Body of pancreas (tissue), 4 donors: ENCODE results near the gene VTCN1.

ENCODE experiments used
- POLR2A ChIP-seq, 3 donors: fragments of 450-650 bp; IDR thresholded peaks; one replicate each; pipeline ENCODE4 v1.6.1; 2016; ENCODE audit warnings: antibody characterized with exemption in 3 of 3, mild to moderate bottlenecking in 2 of 3
- TF ChIP-seq, protein P1 (sequence below), 7 experiments: fragments of 450-650 bp in 4 of 7; fragments of 200-600 bp in 3 of 7; sonication (generic) in 3 of 7; IDR thresholded peaks; one replicate each; pipeline ENCODE4 v1.5.1; 2016 to 2019; ENCODE audit warnings: antibody characterized with exemption in 7 of 7

DNA sequence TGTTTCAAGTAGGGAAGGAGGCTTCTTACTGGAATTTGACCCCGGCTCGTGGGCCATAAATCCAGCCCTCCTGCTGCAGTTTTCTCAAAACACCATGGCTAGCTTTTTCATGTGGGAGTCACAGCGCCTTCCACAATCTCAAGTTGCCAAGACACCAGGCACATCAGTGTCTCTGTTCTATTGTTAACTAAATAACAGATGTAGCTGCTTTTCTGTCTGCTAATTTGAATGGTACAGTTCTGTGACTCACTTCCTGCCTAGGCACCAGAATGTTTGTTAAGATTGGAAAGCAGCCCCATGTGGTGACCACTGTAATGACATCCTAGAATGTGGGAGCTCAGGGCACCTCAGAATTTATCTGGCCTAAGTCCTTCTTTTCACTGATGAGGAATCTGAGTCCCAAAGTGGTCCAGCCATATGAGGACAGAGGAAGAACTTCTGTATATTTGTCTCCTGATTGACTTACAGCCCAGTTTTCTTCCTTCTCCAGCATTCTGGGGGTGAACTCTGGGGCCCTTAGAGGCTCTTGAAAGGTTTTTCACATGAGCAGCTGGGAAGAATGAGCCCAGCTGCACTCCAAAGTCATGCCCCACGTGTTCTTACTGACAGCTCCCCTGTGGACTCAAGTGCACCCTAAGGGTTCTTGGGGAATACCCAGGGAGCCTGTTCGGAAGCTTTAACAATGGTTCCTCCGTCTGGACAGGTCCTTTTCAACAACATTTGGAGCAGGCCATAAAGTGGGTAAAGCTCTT is 116.7 kb downstream of the VTCN1 start:
- TF ChIP-seq, protein P1, sequence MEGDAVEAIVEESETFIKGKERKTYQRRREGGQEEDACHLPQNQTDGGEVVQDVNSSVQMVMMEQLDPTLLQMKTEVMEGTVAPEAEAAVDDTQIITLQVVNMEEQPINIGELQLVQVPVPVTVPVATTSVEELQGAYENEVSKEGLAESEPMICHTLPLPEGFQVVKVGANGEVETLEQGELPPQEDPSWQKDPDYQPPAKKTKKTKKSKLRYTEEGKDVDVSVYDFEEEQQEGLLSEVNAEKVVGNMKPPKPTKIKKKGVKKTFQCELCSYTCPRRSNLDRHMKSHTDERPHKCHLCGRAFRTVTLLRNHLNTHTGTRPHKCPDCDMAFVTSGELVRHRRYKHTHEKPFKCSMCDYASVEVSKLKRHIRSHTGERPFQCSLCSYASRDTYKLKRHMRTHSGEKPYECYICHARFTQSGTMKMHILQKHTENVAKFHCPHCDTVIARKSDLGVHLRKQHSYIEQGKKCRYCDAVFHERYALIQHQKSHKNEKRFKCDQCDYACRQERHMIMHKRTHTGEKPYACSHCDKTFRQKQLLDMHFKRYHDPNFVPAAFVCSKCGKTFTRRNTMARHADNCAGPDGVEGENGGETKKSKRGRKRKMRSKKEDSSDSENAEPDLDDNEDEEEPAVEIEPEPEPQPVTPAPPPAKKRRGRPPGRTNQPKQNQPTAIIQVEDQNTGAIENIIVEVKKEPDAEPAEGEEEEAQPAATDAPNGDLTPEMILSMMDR (IDR thresholded peaks at IDR 0.05): no peak
- no peak for TF ChIP-seq POLR2A (IDR thresholded peaks at IDR 0.05)
